Panc1 (cell line): ENCODE data around the gene FLII.

Source experiments
- CTCF ChIP-seq: fragments of 450-650 bp; IDR thresholded peaks from 2 replicates; pipeline ENCODE4 v1.5.1; 2017; ENCODE audit warnings: mild to moderate bottlenecking
- POLR2AphosphoS5 ChIP-seq: IDR thresholded peaks from 2 replicates; pipeline ENCODE4 v1.6.1; 2012; ENCODE audit warnings: mild to moderate bottlenecking, low read depth, low read length, moderate library complexity

- no peak for TF ChIP-seq POLR2AphosphoS5
- no peak for TF ChIP-seq CTCF
Observed at GRCh38 chr17:18237461-18237860, 21.1 kb downstream of the FLII start.
